GM18867 (cell line): Measurements from ENCODE around the gene LSS.
"Not testable (repeated sequence)": the region's sequence is repeated elsewhere in the genome, so short reads cannot be mapped to it uniquely, and the experiment has no call there.

Source experiments
- ATAC-seq: cut with Tn5 transposase; IDR thresholded peaks from one replicate; pipeline ENCODE4 v1.9.1; 2021; ENCODE audit warnings: mild to moderate bottlenecking, moderate library complexity; ENCODE audit not compliant: unreplicated experiment

The LSS gene

DNA sequence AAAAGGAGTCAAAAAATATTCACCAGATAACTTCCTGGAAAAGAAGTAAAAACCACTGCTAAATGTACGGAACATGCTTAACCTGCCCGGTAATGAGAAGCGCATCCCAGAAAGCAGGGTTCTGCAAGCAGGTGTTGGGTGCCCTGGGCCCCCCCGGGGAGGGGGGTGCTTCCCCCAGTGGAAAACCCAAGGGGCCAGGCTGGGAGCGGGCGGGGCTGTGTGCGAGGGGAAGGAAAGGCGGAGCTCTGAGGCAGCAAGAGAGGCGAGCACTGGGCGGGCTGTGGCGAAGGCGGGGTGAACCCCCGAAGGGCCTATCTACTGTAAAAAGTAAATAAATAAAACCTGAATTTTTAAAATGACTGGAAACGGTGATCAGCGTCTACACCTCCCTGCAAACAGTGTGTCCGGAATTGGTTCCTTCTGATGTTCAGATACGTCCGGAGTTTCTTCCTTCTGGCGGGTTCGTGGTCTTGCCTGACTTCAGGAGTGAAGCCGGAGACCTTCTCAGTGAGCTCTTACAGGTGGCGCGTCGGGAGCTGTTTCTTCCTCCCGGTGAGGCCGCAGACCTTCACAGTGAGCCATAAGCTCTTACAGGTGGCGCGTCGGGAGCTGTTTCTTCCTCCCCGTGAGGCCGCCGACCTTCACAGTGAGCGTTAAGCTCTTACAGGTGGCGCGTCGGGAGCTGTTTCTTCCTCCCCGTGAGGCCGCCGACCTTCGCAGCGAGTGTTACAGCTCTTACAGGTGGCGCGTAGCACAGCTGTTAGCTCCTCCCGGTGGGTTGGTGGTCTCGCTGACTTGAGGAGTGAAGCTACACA is 86.6 kb downstream of the LSS start:
- no peak for ATAC-seq

DNA sequence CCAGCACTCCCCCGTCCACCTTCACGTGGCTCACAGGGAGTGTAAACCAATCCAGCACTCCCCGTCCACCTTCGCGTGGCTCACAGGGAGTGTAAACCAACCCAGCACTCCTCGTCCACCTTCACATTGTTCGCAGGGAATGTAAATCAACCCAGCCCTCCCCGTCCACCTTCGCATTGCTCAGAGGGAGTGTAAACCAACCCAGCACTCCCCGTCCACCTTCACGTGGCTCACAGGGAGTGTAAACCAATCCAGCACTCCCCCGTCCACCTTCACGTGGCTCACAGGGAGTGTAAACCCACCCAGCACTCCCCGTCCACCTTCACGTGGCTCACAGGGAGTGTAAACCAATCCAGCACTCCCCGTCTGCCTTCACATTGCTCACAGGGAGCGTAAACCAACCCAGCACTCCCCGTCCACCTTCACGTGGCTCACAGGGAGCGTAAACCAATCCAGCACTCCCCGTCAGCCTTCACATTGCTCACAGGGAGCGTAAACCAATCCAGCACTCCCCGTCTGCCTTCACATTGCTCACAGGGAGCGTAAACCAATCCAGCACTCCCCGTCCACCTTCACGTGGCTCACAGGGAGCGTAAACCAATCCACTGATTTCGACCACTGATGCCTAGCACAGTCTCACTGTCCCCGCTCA is 88.1 kb downstream of the LSS start:
- ATAC-seq, result not testable (repeated sequence)

DNA sequence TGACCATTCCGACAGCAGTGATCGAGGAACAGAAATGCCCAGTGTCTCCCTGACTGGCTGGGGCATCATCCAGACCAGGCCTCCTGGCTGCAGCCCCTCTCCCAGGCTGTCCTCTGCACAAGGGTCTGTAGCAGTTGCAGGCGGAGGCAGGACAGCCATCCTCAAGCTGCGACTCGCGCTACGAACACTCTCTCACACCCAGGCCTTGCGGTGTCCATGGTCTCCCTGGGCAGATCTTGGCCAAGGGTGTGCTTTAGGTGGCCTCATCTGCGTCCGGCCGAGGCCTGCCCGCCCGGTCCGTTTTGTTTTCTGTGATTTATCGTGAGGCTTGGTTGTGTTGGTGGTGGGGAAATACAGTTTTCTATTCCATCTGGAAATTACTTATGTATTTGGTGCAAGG is 88.9 kb downstream of the LSS start:
- no peak for ATAC-seq

DNA sequence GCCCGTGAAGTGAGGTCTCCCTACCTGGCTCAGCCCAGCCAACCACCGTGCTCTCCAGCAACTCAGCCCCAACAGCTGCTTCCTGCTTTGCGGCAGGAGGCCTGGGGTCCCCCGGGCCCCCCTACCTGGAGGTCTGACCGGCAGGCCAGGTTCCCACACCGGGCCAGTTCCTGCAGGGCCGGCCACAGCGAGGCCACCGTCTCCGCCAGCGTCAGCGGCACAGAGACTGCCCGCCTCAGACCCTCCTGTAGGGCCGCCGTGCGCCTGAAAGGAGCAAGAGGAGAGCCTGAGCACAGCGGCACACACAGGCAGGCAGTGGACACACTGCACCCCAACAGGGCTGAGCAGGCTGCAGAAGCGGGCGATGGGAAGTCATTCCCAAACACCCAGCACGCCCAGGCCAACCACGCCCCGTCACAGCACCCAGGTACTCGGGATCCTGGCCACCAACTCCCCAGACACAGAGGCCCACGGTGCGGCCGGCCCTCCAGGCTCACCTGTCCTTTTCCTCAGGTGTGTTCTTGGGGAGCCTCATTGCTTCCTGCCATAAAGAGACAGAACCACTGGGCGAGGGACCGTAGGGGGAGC is 90.1 kb downstream of the LSS start:
- no peak for ATAC-seq
